ENCODE measurements around the gene TMEM165. TPM values are rescaled to one million over a fixed set of nuclear protein-coding genes. Genes with fewer than 3 reads are reported as not detected.

TMEM165 gene
- polyA plus RNA-seq, 3 donors = 77.4 to 96.4 (median 92.8) TPM

GRCh38 chr4:55365345-55365728 is 30.4 kb upstream of the TMEM165 start:
- Histone ChIP-seq H3K9ac (ENCODE audit: insufficient read depth, low read length, poor library complexity, severe bottlenecking) (no peak overlapping the region), H3K4me2 (replicated peaks; ENCODE audit: extremely low read depth, low read length, poor library complexity, severe bottlenecking) (no peak overlapping the region), H2AFZ (ENCODE audit: insufficient read depth, low read depth, low read length, poor library complexity, severe bottlenecking) (no peak overlapping the region), H3K27me3 (ENCODE audit: control insufficient read depth in 2 of 2, insufficient read depth in 2 of 2, low read length in 2 of 2) (no peaks in the 10 kb centered on the region), H3K9me3 (replicated peaks in 1 of 2; ENCODE audit: control insufficient read depth in 1 of 2, insufficient read depth in 1 of 2, low read length in 2 of 2) (no peaks in the 10 kb centered on the region), H3K27ac (ENCODE audit: low read depth in 1 of 2, low read length in 2 of 2) (no peak overlapping the region), H3K36me3 (replicated peaks in 1 of 2; ENCODE audit: control insufficient read depth in 1 of 2, insufficient read depth in 2 of 2, low read length in 2 of 2) (peaks cover 10 to 49% of the 10 kb centered on the region in 2 donors), H3K4me1 (ENCODE audit: control insufficient read depth in 1 of 2, insufficient read depth in 2 of 2, low read length in 2 of 2) (no peaks in the 10 kb centered on the region), H3K79me2 (ENCODE audit: insufficient read depth, low read length) (no peaks in the 10 kb centered on the region), H4K20me1 (ENCODE audit: insufficient read depth, low read length) (no peaks in the 10 kb centered on the region), H3K4me3 (replicated peaks in 1 of 3; ENCODE audit: low read depth in 2 of 3, low read length in 3 of 3) (no peak overlapping the region)
- H3K36me3 Mint-ChIP-seq = peaks cover 3 to 12% of the 10 kb centered on the region in 2 donors
- H3K4me3 Mint-ChIP-seq = no peak overlapping the region
- H3K4me1 Mint-ChIP-seq = peaks cover 2% of the 10 kb centered on the region
- intact Hi-C loops (cut with micrococcal nuclease) = no loop called here
- H3K27me3 Mint-ChIP-seq (ENCODE audit: low read depth in 3 of 3) = peaks cover 0 to 2% (median 2%) of the 10 kb centered on the region in 3 donors
- DNase-seq = no peak
- no peak for TF ChIP-seq CTCF (IDR thresholded peaks at IDR 0.05)
- no peak overlapping the region for H3K27ac Mint-ChIP-seq
- no peaks in the 10 kb centered on the region for H3K9me3 Mint-ChIP-seq
- WGBS (ENCODE audit: insufficient coverage) = 96% methylated on average over 2 of the region's 7 CpGs

- Histone ChIP-seq H2AFZ (ENCODE audit: insufficient read depth, low read depth, low read length, poor library complexity, severe bottlenecking) (no peak overlapping the region), H4K20me1 (ENCODE audit: insufficient read depth, low read length) (no peaks in the 10 kb centered on the region), H3K4me2 (replicated peaks; ENCODE audit: extremely low read depth, low read length, poor library complexity, severe bottlenecking) (no peak overlapping the region), H3K9me3 (replicated peaks in 1 of 2; ENCODE audit: control insufficient read depth in 1 of 2, insufficient read depth in 1 of 2, low read length in 2 of 2) (no peaks in the 10 kb centered on the region), H3K4me1 (ENCODE audit: control insufficient read depth in 1 of 2, insufficient read depth in 2 of 2, low read length in 2 of 2) (no peaks in the 10 kb centered on the region), H3K27ac (ENCODE audit: low read depth in 1 of 2, low read length in 2 of 2) (no peak overlapping the region), H3K27me3 (ENCODE audit: control insufficient read depth in 2 of 2, insufficient read depth in 2 of 2, low read length in 2 of 2) (no peaks in the 10 kb centered on the region), H3K9ac (ENCODE audit: insufficient read depth, low read length, poor library complexity, severe bottlenecking) (no peak overlapping the region), H3K36me3 (replicated peaks in 1 of 2; ENCODE audit: control insufficient read depth in 1 of 2, insufficient read depth in 2 of 2, low read length in 2 of 2) (peaks cover 10 to 53% of the 10 kb centered on the region in 2 donors), H3K79me2 (ENCODE audit: insufficient read depth, low read length) (no peaks in the 10 kb centered on the region), H3K4me3 (replicated peaks in 1 of 3; ENCODE audit: low read depth in 2 of 3, low read length in 3 of 3) (no peak overlapping the region)
- 81% methylated on average over 6 of the region's 7 CpGs for WGBS (ENCODE audit: insufficient coverage)
- Mint-ChIP-seq H3K4me1 (peaks cover 2% of the 10 kb centered on the region), H3K36me3 (peaks cover 3 to 12% of the 10 kb centered on the region in 2 donors), H3K4me3 (no peak overlapping the region), H3K9me3 (no peaks in the 10 kb centered on the region), H3K27ac (no peak overlapping the region), H3K27me3 (ENCODE audit: low read depth in 3 of 3) (peaks cover 0 to 2% (median 2%) of the 10 kb centered on the region in 3 donors)
- no peak for DNase-seq
- TF ChIP-seq CTCF (IDR thresholded peaks at IDR 0.05) = no peak
- intact Hi-C loops (cut with micrococcal nuclease) = no loop called here
These were observed 29.1 kb upstream of the TMEM165 start for GRCh38 chr4:55366621-55367020.
